ENCODE results near the gene DUSP15.

The DUSP15 gene

DNA sequence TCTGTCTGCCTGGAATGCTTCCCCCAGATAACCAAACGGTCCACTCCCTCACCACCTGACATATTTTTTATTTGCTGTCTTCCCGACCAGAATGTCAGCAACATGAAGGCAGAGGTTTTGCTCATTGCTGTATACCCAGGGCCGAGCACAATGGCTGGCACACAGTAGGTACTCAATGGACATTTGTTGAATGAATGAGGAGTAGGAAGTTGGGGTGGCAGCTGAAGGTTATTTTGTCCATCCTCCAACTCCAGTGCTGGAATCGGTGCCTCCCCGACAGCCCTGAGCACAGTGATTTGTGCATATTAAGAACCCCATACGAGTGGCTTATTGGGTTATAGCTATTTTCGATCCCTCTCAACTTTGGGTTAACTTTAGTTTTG is 10.3 kb downstream of the DUSP15 start:
- DNase-seq: no peak

- no peak for DNase-seq
Observed at GRCh38 chr20:31859266-31859997, 10.9 kb downstream of the DUSP15 start.

- no peak for DNase-seq
Observed at GRCh38 chr20:31858760-31859083, 11.6 kb downstream of the DUSP15 start.

GRCh38 chr20:31857861-31858759 is 12.2 kb downstream of the DUSP15 start:
- DNase-seq: no peak

DNA sequence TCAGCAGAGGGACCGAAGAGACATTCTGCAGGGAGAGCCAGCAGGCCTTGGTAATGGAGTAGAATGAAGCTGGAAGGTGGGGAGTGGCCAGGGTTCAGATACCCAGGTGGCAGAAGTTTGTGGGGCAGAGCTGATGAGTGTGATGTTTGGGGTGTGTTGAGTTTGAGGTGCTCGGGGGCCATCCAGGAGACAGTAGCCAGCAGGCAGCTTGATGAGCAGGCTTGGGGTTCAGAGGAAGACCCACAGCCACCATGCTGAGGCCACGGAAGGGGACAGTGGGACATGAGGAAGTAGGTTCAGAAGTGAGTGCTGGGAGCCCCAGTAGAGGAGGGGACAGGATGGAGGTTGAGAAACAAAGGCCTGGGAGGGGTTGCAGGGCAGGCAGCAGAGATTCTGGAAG is 13.8 kb downstream of the DUSP15 start:
- DNase-seq: no peak

GRCh38 chr20:31853481-31853880 is 16.8 kb downstream of the DUSP15 start:
- no peak for DNase-seq

DNA sequence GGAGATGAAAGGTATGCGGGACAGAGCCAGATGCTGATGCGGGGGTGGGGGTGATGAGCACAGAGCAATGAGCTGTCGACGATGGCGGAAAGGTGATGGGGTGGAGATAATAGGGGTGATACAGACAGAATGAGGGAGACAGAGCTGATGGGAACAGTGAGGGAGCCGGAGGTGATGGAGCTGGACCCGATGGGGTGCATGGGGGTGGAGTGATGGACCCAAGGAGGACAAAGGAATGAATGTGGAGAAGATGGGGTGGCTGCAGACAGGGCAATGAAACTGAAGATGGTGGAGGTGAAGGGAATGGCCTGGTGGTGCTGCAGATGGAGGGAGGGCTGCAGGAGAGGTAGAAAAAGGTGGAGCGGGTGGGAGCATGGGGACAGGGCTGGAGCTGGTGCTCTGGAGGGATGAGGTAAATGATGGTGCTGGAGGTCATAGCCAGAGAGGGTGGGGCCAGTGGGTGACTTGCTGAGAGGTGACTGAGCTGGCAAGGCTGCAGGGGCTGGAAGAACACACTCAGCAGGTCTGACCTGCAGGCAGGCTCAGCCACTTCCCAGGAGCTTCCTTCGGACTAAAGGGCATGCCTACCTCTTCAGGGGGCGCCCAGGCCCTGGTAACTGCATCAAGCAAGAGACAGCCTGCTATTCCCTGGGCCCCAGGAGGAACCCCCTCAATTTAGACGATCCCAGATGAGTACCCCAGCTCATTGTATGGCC is 18.9 kb downstream of the DUSP15 start:
- DNase-seq: no peak

DNA sequence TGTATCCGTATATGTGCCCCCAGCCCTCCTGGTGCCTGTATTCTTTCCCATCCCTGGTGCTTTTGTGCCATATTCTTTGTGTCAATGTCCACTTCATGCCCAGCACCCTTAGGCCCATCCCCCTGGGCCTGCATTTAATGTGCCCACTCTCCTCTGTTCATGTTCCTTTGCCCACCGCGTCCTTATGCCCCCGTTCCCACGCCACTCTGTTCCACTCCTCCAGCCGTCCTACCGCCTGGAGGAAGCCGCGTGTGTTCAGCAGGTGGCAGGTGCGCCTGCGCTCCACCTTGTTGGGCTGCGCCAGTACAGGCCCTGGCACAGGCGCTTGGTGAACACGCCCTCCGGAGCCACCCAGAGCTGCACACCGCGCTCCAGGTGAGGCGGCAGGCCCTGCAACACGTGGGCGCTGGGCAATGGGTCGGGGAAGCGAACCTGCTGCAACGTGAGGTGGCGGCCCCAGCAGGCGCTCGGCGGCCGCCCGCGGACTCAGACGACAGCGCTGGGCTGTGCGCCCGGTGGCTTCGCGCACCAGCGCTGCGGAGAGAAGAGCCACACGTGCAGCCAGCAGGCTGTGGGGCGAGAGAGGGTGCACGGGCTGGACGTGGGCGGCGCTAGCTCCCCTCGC is 20.9 kb downstream of the DUSP15 start:
- DNase-seq: no peak

DNA sequence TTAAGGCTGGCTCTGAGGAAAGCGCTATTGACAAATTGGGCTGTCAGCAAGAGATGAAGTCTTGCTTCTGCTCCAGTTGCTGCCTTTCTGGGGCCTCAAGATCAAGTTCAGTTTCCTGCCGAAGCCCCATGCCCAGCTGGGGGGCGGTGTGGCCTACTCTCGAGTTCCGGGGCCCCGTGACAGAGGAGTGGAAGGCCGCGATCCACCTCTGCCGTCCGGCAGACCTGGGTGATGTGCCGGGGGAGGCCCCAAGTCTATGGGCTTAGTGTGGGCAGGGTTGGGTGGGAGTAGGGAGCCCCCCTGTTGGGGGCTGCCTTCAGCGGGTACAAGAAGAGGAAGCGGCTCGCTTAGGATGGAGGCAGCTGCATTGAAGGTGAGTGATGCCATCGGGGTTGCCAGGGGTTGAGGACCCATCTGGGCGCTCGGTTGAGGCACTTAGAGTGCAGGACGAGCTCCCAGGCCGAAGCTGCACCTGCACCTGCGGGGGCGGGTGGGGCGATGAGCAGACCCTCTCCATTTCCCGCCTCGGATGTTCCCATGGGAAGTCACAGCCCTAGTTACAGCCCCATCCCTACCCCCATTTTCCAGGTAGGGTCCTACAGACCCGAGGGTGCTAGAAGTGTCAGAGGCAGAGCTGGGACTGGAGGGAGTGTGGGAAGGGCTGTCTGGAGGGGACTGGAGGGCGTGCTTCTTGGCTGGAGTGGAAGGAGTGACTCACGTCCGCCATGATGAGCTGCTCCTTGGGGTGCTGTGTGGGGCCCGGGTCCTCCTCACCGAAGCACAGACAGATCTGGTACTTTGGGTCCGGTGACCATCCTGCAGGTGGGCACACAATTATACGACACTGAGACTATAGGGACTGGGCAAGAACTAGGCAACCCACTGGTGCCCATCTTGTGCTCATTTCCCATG is 22.0 kb downstream of the DUSP15 start:
- DNase-seq: no peak

DNA sequence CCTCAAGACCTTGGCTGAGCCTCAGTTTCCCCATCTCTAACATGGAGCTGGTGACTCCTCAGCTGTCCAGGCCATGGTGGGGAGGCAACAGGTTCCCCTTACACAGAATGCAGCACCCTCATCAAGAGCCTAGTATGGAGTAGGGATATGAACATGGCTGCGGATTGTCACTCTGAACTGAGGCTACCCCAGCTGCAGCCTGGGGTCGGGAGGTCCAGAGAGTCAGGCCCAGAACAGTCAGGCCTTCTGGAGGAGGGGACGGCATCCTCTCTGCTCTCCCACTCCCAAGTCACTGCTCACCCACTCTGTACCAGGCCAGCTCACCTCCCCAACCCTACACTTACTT is 23.6 kb downstream of the DUSP15 start:
- DNase-seq: no peak

GRCh38 chr20:31845300-31845863 is 24.9 kb downstream of the DUSP15 start, which contains the start of gene FOXS1:
FOXS1 (minus strand) TSS chr20:31845604; CDS start chr20:31845542, 62 bp downstream.
- no peak for DNase-seq

DNA sequence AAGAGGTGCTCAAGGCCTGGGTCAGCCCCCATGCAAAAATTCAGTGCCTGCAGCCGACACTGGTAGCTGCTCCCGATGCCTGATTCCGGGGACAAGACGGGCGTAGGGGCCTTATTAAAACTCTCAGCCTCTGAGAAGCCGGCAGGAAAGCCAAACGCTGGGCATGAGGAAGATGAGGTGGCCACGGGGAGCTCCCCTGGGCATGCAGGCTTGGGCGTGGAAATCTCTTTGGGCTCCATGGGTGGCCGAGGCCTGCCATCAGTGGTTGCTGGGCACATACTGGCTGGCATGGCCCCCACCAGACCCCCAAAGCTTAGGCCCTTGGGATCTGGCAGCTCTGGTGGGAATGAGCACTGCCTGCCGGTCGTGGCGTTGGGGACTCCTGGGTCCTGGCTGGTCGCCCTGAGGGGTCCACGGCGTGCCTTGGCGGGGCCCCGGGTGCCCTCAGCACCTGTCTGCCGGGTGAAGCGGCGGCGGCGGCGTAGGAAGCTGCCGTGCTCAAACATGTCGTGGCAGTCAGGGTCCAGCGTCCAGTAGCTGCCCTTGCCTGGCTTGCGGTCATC is 25.5 kb downstream of the DUSP15 start:
- DNase-seq: no peak

DNA sequence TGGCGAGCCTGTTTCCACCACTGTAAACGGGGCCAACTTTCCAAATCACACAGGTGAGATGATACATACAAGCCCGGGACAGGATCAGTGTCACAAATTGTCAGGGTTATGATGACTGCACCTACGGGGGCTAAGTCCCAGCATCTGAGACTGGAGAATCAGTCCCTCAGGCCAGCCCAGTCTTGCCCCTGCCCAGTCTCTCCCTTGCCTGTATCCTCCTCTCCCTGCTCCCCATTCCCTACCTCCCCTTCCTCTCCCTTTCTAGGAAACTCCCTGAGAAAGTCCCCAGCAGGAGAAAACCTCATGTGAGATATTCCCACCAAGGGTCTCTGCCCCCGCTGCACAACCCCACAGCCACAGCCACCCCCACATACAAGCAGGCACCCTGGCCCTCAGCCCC is 26.4 kb downstream of the DUSP15 start:
- DNase-seq: no peak

- DNase-seq: no peak
Observed at GRCh38 chr20:31843288-31843687, 27.0 kb downstream of the DUSP15 start.

DNA sequence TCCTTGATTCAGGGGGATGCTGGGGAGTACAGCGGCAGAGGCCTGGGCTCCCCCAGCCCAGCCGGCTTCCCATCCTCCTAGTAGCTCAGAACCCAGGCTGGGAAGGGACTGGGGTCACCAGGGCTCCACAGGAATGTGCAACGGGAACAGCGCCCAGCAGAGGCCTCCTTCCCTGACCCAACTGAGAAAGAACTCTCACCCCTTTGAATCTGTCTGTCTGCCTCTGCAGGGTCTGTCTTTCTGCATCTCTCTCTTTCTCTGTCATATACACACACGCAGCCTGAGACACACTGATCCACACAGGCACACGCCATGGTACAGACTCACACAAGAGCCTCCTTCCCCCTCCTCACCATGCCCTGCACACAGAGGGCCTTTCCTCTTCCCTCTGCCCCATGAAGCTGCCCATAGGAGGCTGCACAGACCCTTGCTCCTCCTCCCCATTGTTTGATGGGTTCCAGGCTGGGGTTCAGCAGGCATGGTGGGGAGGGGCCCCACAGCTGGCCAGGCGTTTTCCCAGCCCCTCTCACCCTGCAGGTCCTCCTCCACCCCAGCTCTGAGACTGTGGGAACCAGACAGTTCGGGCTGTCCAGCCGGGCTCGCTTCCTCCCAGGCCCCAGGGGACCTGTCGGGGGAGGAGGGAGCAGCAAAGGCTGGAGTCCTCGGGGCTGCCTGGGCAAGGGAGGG is 27.7 kb downstream of the DUSP15 start:
- no peak for DNase-seq

- no peak for DNase-seq
Observed at GRCh38 chr20:31841928-31842327, 28.4 kb downstream of the DUSP15 start.

DNA sequence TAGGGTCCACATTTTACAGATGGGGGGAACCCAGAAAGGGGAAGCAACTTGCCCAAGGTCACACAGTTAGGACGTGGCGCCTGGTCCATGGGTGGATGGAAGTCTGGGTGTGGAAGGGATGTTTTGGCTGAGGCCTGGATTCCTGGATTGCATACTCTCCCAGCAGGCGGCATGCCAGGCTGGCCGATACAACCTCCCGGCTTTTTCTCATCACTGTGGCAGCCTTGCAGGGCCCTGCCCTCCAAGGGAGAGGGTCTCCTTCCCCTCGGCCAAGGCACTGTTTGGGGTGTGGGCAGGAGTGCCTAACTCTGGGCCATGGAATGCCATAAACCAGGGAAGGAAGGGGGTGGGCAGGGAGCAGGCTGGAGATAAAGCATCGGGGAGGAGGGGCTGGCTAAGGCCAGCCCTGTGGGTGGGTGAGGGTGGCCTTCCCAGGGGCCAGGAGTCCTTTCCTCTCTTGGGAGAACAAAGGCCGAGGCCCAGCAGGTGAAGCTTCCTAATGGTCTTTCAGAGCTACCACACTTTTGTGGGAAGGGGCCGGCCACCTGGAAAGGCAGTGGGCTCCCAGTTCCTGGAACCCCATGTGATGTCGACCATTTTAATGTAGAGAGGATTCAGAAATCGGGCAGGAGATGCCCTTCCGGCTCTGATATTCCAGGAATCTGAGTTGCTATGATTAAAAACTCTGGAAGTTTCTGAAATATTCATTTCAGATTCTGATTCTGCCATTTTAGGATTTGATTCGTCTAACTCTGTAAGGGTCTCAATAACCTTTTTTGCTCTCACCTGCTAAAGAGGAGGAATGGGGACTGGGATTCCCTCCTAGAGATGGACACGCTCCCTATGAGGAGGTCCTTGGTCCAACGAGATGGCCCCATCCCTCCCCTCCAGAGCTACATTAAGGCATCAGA is 29.2 kb downstream of the DUSP15 start:
- DNase-seq: no peak

- no peak for DNase-seq
Observed at GRCh38 chr20:31839782-31840487, 30.4 kb downstream of the DUSP15 start.

All from CD4-positive, alpha-beta T cell treated with Interleukin-12 subunit alpha and Interleukin-12 subunit beta, for 1 hour (primary cell).